ENCODE measurements around the gene PTDSS2.

Gene PTDSS2

DNA sequence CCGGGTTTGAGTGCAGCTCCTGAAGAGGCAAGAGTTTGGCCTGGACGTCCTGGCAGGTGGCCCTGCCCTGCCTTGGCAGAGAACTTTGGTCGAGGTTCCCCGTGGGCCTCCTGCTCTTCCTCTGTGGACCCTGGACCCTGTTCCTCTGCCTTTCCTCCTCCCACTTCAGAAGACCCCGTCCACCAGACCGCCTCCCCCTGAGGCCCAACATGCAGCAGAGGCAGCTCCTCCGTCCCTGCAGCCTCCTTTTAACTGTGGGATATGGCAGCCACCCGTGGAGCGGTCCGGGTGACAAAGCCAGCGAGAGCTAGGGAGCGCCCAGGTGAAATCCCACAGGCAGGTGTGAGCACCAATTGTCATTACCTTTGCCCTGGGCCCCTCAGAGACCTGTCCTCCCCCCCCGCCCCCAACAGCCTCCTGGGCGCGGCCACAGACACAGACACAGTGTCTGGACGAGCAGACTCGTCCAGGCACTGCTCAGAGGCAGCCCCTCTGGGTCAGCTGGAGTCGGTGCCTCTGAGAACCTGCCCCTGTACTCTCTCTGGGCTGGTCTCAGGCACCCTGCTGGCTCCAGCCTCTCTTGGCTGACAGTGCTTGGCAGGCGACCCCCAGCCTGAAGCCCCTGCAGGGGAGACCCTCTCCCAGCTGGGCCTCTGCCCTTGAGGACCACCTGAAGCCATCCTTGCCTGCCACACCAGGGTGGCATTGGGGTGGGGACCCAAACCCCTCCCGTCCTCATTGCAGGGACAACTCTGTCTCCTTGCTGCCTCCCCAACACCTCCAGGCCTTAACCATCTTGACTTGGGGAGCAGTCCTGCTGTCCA is 4.1 kb upstream of the PTDSS2 start:
- peaks cover 14% of the 10 kb centered on the region for H3K4me1 ChIP-seq (ENCODE audit: insufficient read depth, low read length, poor library complexity, severe bottlenecking)
- peaks cover 8% of the 10 kb centered on the region; the same call in 1 of the 2 replicates for H3K79me2 ChIP-seq (ENCODE audit: insufficient read depth, low read length)
- TF ChIP-seq EZH2phosphoT487 (IDR thresholded peaks at IDR 0.05; ENCODE audit: borderline replicate concordance) = no peak
- TF ChIP-seq, protein P1, sequence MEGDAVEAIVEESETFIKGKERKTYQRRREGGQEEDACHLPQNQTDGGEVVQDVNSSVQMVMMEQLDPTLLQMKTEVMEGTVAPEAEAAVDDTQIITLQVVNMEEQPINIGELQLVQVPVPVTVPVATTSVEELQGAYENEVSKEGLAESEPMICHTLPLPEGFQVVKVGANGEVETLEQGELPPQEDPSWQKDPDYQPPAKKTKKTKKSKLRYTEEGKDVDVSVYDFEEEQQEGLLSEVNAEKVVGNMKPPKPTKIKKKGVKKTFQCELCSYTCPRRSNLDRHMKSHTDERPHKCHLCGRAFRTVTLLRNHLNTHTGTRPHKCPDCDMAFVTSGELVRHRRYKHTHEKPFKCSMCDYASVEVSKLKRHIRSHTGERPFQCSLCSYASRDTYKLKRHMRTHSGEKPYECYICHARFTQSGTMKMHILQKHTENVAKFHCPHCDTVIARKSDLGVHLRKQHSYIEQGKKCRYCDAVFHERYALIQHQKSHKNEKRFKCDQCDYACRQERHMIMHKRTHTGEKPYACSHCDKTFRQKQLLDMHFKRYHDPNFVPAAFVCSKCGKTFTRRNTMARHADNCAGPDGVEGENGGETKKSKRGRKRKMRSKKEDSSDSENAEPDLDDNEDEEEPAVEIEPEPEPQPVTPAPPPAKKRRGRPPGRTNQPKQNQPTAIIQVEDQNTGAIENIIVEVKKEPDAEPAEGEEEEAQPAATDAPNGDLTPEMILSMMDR (conservative IDR thresholded peaks at IDR 0.05; ENCODE audit: low read length) = no peak

DNA sequence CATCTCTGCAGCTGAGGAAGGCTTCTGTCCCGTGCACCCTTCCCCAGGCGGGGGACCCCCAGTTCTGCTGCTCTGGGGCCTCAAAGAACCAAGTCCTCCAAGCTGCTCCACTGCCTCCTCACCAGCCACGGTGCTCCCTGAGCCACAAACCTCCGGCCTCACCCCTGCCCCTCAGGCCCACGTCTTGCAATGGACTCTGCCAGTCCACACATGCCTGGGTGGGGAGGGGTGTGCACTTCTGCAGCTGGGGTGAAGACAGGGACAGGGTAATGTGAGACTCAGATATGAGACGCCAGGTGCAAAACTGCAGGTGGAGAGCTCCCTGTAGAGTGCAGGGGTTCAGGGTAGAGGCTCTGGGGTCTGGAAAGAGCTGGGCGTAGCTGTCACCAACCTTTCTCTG is 3.2 kb upstream of the PTDSS2 start:
- Histone ChIP-seq H3K9ac (ENCODE audit: low read depth, low read length, poor library complexity, severe bottlenecking) (no peak overlapping the region), H3K4me1 (ENCODE audit: insufficient read depth, low read length, poor library complexity, severe bottlenecking) (peaks cover 23% of the 10 kb centered on the region), H3K27me3 (ENCODE audit: insufficient read depth, low read length, poor library complexity, severe bottlenecking) (no peaks in the 10 kb centered on the region), H2AFZ (ENCODE audit: low read length) (no peak overlapping the region; the same call in 1 of the 2 replicates), H3F3A (ENCODE audit: low read depth) (0 out of 2 replicates have a peak, but pooled peaks cover 6% of the 10 kb centered on the region), H4K20me1 (ENCODE audit: insufficient read depth, low read length, poor library complexity, severe bottlenecking) (peaks cover 9% of the 10 kb centered on the region), H3K36me3 (ENCODE audit: insufficient read depth, low read length) (no peaks in the 10 kb centered on the region), H3K4me2 (ENCODE audit: low read depth, low read length, poor library complexity, severe bottlenecking) (no peak overlapping the region), H3K79me2 (ENCODE audit: insufficient read depth, low read length) (peaks cover 17% of the 10 kb centered on the region; the same call in 1 of the 2 replicates), H3K9me2 (replicated peaks; ENCODE audit: low read depth, low read length) (no peaks in the 10 kb centered on the region), H3K4me3 (ENCODE audit: low read length, poor library complexity, severe bottlenecking) (no peak overlapping the region), H3K9me3 (ENCODE audit: insufficient read depth, low read depth, low read length) (no peaks in the 10 kb centered on the region)
- TF ChIP-seq, protein P1 (conservative IDR thresholded peaks at IDR 0.05; ENCODE audit: low read length) = no peak
- TF ChIP-seq EZH2phosphoT487 (IDR thresholded peaks at IDR 0.05; ENCODE audit: borderline replicate concordance) = no peak

More for the DNA sequence above, 4.1 kb upstream of the PTDSS2 start:
- H3K4me3 ChIP-seq (ENCODE audit: low read length, poor library complexity, severe bottlenecking) = no peak overlapping the region
- no peaks in the 10 kb centered on the region for H4K20me1 ChIP-seq (ENCODE audit: insufficient read depth, low read length, poor library complexity, severe bottlenecking)
- no peak overlapping the region for H2AFZ ChIP-seq (ENCODE audit: low read length)
- H3K9ac ChIP-seq (ENCODE audit: low read depth, low read length, poor library complexity, severe bottlenecking) = no peak overlapping the region
- H3K36me3 ChIP-seq (ENCODE audit: insufficient read depth, low read length) = no peaks in the 10 kb centered on the region
- H3K4me2 ChIP-seq (ENCODE audit: low read depth, low read length, poor library complexity, severe bottlenecking) = no peak overlapping the region
- 0 out of 2 replicates have a peak, but pooled peaks cover 6% of the 10 kb centered on the region for H3F3A ChIP-seq (ENCODE audit: low read depth)
- H3K9me2 ChIP-seq (replicated peaks; ENCODE audit: low read depth, low read length) = no peaks in the 10 kb centered on the region
- H3K27me3 ChIP-seq (ENCODE audit: insufficient read depth, low read length, poor library complexity, severe bottlenecking) = no peaks in the 10 kb centered on the region
- H3K9me3 ChIP-seq (ENCODE audit: insufficient read depth, low read depth, low read length) = no peaks in the 10 kb centered on the region

DNA sequence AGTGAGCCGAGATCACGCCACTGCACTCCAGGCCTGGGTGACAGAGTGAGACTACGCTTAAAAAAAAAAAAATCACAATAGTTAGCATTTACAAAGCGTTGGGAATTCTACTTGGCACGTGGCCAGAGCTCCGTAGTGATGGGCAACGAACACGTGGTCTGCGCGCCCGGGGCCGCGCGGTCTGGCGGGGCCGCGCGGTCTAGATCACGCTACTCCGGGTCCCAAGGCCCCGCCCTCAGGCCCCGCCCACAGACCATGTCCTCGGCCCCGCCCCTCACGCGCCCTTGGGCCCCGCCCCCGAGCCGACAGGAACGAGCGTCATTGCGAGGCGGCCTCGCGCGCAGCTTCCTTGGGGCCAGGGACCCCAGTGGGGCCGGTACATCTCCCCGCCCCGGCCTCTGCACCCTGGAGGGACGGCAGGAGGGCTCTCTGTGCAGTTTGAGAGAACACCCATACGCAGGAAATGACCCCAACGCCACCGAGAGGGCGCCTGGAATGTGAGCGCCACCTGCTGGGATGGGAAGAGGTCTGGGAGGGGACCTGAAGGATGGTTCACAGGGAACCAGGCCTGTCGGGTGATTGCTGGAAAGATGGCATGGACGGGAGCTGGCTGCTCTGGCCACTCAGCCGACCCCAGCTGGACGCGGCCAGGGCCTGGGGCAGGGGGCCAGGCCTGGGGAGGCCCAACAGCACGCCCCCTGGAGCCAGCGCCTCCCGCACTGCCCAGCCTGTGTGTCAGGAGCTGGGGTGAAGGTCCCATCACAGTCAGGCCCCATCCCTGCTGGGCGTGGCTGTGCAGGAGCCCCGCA is 2.0 kb upstream of the PTDSS2 start:
- no peaks in the 10 kb centered on the region for H3K9me3 ChIP-seq (ENCODE audit: insufficient read depth, low read depth, low read length)
- no peaks in the 10 kb centered on the region for H3K27me3 ChIP-seq (ENCODE audit: insufficient read depth, low read length, poor library complexity, severe bottlenecking)
- no peaks in the 10 kb centered on the region for H3K9me2 ChIP-seq (replicated peaks; ENCODE audit: low read depth, low read length)
- H3K4me2 ChIP-seq (ENCODE audit: low read depth, low read length, poor library complexity, severe bottlenecking) = peak overlapping the region; percentile 78
- peak overlapping the region; percentile 40 for H2AFZ ChIP-seq (ENCODE audit: low read length)
- H3K9ac ChIP-seq (ENCODE audit: low read depth, low read length, poor library complexity, severe bottlenecking) = peak overlapping the region; percentile 73
- H3K4me1 ChIP-seq (ENCODE audit: insufficient read depth, low read length, poor library complexity, severe bottlenecking) = peaks cover 29% of the 10 kb centered on the region
- peak overlapping the region; percentile 77 for H3K4me3 ChIP-seq (ENCODE audit: low read length, poor library complexity, severe bottlenecking)
- 0 out of 2 replicates have a peak, but pooled peaks cover 6% of the 10 kb centered on the region for H3F3A ChIP-seq (ENCODE audit: low read depth)
- no peaks in the 10 kb centered on the region for H3K36me3 ChIP-seq (ENCODE audit: insufficient read depth, low read length)
- H3K79me2 ChIP-seq (ENCODE audit: insufficient read depth, low read length) = peaks cover 27% of the 10 kb centered on the region; the same call in 1 of the 2 replicates
- TF ChIP-seq, protein P1 (conservative IDR thresholded peaks at IDR 0.05; ENCODE audit: low read length) = peak; percentile 85
- no peak for TF ChIP-seq EZH2phosphoT487 (IDR thresholded peaks at IDR 0.05; ENCODE audit: borderline replicate concordance)
- peaks cover 15% of the 10 kb centered on the region for H4K20me1 ChIP-seq (ENCODE audit: insufficient read depth, low read length, poor library complexity, severe bottlenecking)
